HG03060 (cell line): ENCODE results near the gene MYH16.
"Not testable (repeated sequence)": the region's sequence is repeated elsewhere in the genome, so short reads cannot be mapped to it uniquely, and the experiment has no call there.

Source experiments
- ATAC-seq: cut with Tn5 transposase; IDR thresholded peaks from one replicate; pipeline ENCODE4 v1.9.1; 2021; ENCODE audit warnings: low read depth, moderate number of reproducible peaks; ENCODE audit not compliant: unreplicated experiment

The MYH16 gene

DNA sequence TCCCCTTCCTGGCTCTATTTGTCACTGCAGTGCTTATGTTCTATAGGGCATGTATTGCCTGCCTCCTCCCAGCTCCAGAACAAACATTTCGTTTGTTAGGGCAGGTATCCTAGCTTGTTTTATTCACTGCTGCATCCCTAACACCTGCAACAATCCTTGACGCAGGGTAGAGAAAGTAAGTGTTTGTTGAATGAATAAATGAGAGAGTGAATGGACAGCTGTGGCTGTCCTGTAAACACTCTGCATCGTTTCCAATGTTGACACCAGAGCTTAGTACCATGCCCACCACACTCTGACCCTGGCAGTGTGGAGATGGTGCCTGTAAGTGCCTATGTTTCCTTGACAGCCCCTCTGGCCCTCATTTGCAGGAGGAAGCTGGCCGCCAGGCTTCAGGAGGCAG is 21.0 kb downstream of the MYH16 start:
- no peak for ATAC-seq

DNA sequence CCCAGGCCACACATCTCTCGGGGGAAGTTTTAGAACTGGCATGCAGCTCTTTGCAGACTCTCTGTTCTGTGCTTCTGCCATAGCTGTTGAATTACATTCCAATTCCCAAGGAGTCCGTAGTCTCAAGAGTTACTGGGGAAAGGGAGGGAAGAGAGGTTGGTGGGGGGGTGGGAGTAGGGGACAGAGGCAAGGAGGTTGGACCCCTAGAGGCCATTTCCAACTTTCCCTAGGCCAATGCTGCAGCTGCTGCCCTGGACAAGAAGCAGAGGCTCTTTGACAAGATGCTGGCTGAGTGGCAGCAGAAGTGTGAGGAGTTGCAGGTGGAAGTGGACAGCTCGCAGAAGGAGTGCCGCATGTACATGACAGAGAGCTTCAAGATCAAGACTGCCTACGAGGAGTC is 23.8 kb downstream of the MYH16 start:
- ATAC-seq = no peak

DNA sequence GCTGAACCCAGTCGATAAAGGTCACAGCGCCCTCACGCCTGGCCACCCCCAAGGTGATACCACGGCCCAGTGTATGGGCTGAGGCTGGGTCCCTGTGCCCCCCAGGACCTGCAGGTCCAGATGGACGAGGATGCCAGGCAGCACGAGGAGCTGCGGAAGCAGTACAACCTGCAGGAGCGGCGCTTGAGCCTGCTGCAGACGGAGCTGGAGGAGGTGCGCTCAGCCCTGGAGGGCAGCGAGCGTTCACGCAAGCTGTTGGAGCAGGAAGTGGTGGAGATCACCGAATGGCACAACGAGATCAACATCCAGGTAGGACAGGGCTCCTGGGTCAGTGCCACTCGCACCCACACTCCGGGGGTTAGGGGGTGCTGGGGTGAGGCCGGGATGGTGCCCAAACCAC is 28.9 kb downstream of the MYH16 start:
- no peak for ATAC-seq

DNA sequence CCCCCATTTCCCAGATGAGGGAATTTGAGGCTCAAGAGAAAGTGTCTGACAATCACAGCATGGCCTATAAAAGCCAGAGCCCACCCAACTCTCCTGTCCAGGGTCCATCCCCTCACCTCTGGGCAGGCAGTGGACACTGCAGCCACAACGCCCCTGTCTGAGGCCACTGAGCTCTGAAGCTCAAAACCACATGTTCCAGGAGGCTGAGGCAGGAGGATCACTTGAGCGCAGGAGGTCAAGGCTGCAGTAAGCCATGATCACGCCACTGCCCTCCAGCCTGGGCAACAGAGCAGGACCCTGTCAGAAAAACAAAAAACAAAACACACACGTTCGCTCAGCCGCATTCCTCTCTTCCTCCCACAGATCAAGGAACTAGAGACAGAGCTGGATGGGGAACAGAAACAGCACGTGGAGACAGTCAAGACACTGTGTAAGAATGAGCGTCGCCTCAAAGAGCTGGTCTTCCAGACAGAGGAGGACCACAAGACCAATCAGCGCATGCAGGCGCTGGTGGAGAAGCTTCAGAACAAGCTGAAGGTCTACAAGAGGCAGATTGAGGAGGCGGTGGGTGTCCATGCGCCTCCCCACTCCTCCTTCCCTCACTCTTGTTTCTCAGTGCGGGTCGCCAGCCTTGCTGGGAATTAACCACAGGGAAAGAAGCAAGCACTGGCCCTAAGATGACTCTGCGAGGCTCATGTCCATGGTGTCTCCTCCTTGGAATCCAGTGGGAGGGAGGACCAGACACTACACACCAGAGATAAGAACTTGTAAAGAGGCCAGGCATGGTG is 33.0 kb downstream of the MYH16 start:
- no peak for ATAC-seq

DNA sequence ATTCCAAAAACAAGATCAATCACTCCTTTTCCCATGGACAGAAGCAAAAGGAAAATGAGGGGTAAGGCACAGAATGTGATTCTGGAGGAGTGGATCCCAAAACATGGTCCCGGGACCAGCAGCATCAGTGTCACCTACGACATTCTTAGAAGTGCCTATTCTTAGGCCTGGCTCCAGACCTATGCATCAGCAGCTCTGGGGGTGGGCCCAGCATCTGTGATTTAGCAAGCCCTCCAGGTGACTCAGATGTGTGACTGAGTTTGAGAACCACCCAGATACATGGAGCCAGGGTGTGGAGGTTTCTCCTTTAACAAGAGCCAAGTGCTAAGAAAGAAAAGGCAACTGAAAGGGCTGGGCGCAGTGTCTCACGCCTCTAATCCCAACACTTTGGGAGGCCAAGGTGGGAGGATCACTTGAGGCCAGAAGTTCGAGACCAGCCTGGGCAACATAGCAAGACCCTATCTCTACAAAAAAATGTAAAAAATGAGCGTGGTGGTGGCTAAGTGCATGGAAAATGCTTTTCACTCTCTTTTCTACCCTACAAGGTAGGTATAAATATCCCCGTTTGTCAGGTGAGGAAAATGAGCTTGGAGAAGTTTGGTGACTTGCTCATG is 35.9 kb downstream of the MYH16 start:
- ATAC-seq = no peak

DNA sequence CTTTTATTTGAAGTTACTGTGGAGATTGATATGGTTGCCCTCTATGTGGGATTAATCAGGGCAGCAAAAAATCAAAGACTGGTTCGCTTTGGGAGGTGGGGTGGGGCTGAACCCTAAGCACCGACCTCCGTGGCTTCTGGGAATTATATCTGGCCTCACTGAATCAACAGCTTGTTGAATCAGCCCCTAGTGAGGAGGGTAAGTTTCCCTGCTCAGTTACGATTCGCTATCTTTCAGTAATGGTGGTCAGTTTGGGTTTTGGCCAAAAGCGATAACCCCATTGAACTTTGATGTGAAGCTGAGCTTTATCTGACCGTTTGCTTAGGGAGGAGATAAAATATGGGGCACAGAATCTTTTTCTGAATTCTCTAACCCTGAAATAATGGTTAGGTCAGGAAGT is 36.5 kb downstream of the MYH16 start:
- ATAC-seq = no peak

DNA sequence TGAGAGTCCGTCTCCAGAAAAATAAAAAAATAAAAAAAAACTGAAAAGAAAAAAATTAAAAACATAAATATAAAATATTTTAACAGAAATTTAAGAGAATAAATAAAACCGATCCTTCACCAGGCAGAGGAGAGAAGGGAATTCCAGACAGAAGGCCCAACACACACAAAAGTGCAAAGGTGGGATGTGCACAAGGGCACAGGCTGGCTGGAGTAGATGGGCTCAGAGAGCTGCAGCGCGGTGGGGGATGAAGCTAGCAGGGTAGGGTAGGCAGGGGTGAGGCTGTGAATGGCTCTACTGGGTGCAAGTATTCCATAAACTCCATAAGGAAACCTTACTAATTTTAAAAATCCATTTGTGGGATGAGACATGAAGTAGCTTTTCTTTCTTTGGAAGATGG is 37.4 kb downstream of the MYH16 start:
- ATAC-seq = no peak

DNA sequence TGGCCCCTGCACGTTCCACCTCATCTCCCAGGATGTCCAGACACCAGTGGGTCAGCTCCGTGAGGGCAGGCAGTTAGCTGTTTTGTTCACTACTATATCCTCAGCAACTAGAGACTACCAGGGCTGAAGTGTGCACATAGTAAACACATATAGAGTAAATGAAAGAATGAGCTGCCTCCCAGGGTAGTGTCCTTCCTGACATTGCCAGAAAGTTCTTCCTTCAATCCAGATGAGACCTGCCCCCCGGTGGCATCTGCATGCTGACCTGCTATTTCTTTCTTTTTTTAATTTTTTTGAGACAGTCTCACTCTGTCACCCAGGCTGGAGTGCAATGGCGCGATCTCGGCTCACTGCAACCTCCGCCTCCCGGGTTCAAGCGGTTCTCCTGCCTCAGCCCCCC is 39.1 kb downstream of the MYH16 start:
- ATAC-seq = no peak

DNA sequence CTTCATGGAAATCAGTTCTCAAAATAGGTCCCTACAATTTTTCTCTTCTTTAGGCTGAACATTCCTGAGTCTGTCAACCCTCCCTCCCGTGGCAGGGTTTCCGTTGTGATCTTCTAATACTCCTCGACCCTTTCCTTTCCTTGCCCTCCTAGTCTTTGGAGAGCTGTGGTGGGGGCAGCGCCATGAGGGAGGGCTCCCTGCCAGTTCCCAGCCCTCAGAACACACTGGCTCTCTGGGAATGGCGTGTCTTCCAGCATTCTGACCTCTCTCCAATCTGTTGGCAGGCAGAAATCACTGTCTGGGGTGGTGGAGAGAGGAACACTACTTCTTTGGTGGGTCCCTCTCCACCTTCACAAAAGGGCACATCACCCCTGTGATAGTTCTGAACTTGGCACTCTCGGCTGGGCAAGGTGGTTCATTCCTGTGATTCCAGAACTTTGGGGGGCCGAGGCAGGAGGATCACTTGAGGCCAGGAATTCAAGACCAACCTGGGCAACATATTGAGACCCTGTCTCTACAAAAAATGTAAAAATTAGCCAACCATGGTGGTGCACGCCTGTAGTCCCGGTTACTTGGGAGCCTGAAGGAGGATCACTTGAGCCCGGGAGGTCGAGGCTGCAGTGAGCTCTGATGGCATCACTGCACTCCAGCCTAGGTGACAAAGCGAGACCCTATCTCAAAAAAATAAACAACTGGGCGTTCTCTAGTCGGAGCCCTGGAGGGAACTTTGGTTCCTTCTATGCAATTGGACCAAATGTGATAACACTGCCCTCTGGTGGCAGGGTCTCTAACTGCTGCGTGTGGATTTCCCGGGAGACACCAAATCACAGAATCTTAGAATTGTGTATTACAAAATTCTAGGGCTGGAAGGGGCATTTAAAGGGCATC is 39.9 kb downstream of the MYH16 start:
- no peak for ATAC-seq

DNA sequence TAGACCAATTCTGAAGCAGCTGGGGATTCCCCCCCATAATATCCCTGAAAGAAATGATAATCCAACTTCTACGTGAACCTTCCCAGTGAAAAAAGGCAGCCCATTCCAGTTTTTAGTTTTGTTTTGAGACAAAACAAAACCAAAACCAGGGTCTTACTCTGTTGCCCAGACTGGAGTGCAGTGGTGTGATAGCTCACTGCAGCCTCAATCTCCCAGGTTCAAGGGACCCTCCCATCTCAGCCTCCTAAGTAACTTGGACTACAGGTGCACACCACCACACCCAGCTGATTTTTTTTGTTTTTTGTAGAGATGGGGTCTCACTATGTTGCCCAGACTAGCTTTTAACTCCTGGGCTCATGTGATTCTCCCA is 40.5 kb downstream of the MYH16 start:
- ATAC-seq = no peak

DNA sequence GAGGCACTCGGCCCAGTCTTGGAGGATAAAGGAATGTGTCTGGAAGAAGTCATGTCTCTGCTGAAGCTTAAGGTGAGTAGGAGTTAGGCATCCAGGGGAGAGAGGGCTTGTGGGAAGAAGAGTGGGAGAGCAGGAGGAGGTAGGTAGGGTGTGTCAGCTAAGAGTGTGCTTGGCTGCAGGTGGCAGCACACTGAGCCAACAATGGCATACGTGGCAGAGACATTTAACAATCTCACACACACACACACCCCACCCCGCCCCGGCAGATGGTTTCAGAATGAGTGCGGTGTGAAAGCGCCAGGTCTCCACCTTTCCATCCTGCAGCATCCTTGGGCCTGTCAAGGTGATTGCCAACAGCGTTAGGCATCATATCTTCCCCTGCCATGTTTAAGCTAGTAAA is 41.9 kb downstream of the MYH16 start:
- no peak for ATAC-seq

DNA sequence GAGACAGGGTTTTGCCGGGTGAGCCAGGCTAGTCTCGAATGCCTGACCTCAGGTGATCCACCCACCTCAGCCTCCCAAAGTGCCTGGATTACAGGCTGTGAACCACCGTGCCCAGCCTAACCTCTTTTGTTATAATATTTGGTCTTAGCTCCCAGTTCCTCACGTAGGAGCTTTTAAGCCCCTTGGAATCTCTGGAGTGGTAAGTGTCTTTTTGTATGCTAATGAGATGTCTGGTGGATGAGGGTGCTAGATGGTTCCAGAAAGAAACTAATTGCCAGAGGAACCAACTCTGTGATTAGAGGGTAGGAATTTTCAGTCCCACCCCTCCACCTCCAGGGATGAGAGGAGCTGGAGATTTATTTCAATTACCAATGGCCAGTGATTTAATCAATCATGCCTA is 47.7 kb downstream of the MYH16 start:
- ATAC-seq = no peak

DNA sequence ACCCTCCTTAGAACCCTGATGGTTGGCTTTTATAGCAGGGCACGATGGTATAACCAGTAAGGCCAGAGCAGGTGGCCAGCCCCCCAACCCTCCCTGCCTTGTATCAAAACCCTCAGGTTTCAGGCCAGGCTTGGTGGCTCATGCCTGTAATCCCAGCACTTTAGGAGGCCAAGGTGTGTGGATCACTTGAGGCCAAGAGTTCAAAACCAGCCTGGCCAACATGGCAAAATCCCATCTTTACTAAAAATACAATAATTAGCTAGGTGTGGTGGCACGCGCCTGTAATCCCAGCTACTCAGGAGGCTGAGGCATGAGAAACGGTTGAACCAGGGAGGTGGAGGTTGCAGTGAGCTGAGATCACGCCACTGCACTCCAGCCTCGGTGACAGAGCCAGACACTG is 50.0 kb downstream of the MYH16 start:
- ATAC-seq = not testable (repeated sequence)

DNA sequence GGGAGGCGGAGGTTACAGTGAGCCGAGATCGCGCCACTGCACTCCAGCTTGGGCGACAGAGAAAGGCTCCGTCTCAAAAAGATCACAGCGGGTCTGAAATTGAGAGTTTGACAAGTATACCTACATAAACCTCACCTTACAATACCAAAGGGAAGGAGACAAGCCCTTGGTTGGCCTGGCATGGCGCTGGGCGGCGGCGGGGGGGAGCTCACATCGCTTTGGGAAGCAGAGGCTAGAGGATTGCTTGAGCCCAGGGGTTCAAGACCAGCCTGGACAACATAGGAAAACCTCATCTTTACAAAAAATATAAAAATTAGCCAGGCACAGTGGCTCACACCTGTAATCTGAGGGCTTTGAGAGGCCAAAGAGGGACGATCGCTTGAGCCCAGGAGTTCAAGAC is 51.9 kb downstream of the MYH16 start:
- ATAC-seq = no peak

DNA sequence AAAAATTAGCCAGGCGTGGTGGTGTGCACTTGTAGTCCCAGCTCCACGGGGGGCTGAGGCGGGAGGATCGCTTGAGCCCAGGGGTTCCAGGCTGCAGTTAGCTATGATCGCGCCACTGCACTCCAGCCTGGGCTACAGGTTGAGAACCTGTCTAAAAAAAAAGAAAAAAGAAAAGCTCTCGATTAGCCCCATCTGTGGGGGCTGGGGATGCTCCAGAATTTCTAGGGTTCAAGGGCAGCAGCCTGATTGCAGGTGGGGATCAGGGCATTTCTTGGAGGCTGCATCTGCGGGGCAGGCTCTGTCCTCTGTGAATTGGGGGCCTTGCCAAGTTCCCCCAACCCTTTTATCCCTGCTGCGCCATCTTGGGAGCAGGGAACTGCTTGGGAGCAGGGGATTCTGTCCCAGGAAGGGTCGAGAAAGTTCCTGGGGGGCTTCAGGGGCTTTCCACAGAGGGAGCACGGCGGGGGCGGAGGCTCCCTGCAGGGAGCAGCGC is 52.4 kb downstream of the MYH16 start:
- ATAC-seq = no peak

DNA sequence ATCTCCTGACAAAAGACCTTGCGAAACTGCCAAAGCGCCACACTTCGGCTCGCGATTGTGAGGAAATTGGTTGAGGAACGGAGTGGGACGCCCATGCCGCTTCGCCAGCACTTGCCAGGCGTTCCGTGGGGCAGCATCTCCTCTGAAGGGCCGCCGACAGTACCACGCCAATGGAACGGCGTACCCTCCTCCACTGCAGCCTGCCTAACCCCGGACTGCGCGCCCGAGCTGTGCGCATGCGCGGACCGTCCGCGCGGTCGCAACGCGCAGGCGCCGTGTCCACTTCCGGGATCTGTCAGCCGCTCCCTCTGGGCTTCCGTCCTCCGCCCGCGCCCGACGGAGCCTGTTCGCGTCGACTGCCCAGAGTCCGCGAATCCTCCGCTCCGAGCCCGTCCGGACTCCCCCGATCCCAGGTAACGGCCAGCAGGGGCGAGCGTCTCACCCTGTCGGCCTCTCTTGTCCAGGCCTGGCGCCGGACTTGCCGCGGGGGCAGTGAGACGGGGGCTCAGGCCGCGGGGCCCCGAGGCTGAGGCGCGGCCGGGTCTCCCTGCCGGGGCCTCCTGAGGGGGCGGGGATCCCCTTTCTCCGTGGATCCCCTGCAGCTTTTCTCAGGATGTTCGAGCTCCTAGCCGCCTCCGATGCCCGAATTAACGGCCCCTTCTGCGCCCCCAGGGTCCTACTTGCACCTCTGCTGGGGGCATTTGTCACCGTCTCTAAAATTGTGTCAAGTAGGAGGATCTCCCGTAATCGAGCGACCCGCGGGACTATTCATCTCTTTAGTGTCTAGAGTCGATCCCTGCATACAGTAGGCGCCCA is 53.2 kb downstream of the MYH16 start, which contains the start of gene ARPC1A:
ARPC1A (plus strand) TSS at position 307 of the 816 bp plus-strand sequence. CDS start 7,456 bp downstream, outside the sequence.
- peak; percentile 80 for ATAC-seq

DNA sequence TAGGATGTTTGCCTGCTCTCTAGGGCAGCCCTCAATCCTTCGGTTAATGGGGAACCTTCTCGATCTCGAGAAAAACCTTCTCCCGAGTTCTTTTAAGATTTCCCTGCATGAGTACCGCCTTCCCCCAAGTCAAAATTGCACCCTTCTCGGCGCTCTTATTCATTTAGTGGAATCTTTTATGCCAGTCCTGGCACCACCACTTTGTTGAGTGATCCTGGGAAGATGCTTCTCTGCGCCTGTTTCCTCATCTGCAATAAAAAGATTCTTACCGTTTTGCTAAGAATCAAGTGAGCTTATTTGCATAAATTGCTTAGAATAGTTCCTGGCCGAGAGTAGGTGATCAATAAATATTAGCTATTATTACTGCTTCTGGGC is 53.8 kb downstream of the MYH16 start:
- ATAC-seq = no peak

DNA sequence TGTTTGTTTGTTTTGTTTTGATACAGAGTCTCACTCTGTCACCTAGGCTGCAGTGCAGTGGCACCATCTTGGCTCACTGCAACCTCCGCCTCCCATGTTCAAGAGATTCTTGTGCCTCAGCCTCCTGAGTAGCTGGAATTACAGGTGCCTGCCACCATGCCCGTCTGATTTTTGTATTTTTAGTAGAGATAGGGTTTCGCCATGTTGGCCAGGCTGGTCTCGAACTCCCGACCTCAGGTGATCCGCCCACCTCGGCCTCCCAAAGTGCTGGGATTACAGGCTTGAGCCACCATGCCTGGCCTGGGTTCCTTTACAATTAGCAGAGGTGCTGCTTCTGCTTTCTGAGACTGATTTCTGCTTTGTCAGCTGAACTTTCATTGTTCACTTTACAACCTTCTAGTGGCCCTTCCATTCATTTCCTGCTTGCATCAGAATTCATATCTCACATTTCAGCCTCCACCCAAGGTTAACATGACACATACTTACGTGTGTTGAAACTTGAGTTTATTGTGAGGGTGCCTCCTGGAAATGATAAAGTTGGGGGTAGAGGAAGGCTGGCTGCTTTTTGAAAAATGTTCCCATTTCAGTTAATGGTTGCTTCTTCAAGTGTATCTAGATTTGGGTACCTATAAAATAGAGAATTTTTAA is 57.8 kb downstream of the MYH16 start:
- not testable (repeated sequence) for ATAC-seq

DNA sequence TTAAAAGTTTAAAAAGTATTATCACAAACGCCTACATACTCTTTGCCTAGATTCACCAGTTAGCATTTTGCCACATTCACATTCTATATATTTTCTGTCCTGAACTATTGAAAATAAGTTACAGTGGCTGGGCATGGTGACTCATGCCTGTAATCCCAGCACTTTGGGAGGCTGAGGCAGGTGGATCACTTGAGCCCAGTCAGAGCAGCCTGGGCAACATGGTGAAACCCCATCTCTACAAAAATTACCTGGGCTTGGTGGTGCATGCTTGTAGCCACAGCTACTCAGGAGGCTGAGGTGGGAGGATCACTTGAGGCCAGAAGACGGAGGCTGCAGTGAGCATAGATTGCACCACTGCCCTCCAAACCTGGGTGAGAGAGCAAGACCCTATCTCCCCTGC is 58.4 kb downstream of the MYH16 start:
- ATAC-seq = no peak

DNA sequence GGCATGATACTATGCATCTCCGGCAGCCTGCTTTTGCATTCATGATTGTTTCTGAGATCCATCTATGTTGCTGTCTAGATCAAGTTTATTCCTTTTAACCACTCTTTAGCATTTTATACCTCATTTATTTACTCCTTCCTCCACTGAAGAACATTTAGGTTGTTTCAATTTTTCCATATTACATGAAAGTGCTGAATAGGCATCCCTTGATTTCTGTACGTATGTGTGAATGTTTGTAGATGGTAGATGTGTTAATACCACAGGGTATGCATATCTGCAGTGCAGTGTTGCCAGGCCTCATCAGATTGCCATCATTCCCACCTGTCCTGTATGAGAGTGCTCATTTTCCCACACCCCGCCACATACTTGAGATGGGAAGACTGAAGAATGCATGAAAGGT is 67.0 kb downstream of the MYH16 start:
- no peak for ATAC-seq
